Keratinocyte (primary cell): ENCODE data around the gene MAN1C1. TPM values are rescaled to one million over a fixed set of nuclear protein-coding genes. Genes with fewer than 3 reads are reported as not detected.
"Not testable (repeated sequence)": the region's sequence is repeated elsewhere in the genome, so short reads cannot be mapped to it uniquely, and the experiment has no call there.

Experiments
- DNase-seq: peaks from one replicate; pipeline ENCODE4 v3.0.0-alpha.2; 2011; ENCODE audit warnings: low read depth, missing footprints, low spot score
- FAIRE-seq: peaks from 2 replicates; lab custom pipeline; 2011; peaks lifted over from hg19 to GRCh38; lab: Jason Lieb, UNC
- H2AFZ ChIP-seq: 2 replicates; pipeline ENCODE4 v1.6.0; 2012; ENCODE audit warnings: low read length, control low read depth, inconsistent platforms; ENCODE audit not compliant: control insufficient read depth
- H3K27ac ChIP-seq: 2 replicates; pipeline ENCODE4 v1.5.1; 2011; ENCODE audit warnings: low read length; ENCODE audit not compliant: control insufficient read depth, insufficient read depth
- H3K27me3 ChIP-seq: 3 replicates; pipeline ENCODE4 v1.6.0; 2011; ENCODE audit warnings: low read length; ENCODE audit not compliant: control insufficient read depth, insufficient read depth; ENCODE audit errors: extremely low read depth
- H3K36me3 ChIP-seq, 2 experiments: 2 replicates in 1 of 2; 3 replicates in 1 of 2; pipeline ENCODE4 v1.5.1; 2011; ENCODE audit warnings: low read length in 2 of 2, mild to moderate bottlenecking in 1 of 2; ENCODE audit not compliant: control insufficient read depth in 2 of 2, insufficient read depth in 2 of 2; ENCODE audit errors: extremely low read depth in 1 of 2
- H3K4me1 ChIP-seq: 3 replicates; pipeline ENCODE4 v1.5.1; 2011; ENCODE audit warnings: low read length; ENCODE audit not compliant: control insufficient read depth, insufficient read depth; ENCODE audit errors: extremely low read depth
- H3K4me2 ChIP-seq: 3 replicates; pipeline ENCODE4 v1.6.0; 2011; ENCODE audit warnings: low read depth, low read length; ENCODE audit not compliant: control insufficient read depth, insufficient read depth; ENCODE audit errors: extremely low read depth
- H3K4me3 ChIP-seq, 3 experiments: fragments of 200-600 bp in 1 of 3; sonication (generic) in 1 of 3; 2 replicates in 2 of 3; 3 replicates in 1 of 3; pipeline ENCODE4 v1.5.1; 2011 to 2016; ENCODE audit warnings: low read length in 3 of 3, mild to moderate bottlenecking in 3 of 3, control low read depth in 2 of 3, inconsistent platforms in 1 of 3, low read depth in 1 of 3, mixed read lengths in 1 of 3, mixed run types in 1 of 3, moderate library complexity in 1 of 3; ENCODE audit not compliant: control insufficient read depth in 2 of 3, insufficient read depth in 2 of 3; ENCODE audit errors: extremely low read depth in 1 of 3
- H3K79me2 ChIP-seq: 2 replicates; pipeline ENCODE4 v1.6.0; 2012; ENCODE audit warnings: low read length; ENCODE audit not compliant: control insufficient read depth, insufficient read depth
- H3K9ac ChIP-seq: 3 replicates; pipeline ENCODE4 v1.6.0; 2011; ENCODE audit warnings: low read length; ENCODE audit not compliant: control insufficient read depth, insufficient read depth; ENCODE audit errors: extremely low read depth
- H3K9me1 ChIP-seq: 3 replicates; pipeline ENCODE4 v1.6.0; 2011; ENCODE audit warnings: low read length; ENCODE audit not compliant: control insufficient read depth, insufficient read depth; ENCODE audit errors: extremely low read depth
- H3K9me3 ChIP-seq: 2 replicates; pipeline ENCODE4 v1.5.1; 2012; ENCODE audit warnings: low read depth, low read length; ENCODE audit not compliant: control insufficient read depth
- H4K20me1 ChIP-seq: 3 replicates; pipeline ENCODE4 v1.6.0; 2011; ENCODE audit warnings: low read length; ENCODE audit not compliant: control insufficient read depth, insufficient read depth; ENCODE audit errors: extremely low read depth
- CTCF ChIP-seq, 3 experiments: IDR thresholded peaks in 1 of 3; conservative IDR thresholded peaks in 1 of 3; optimal IDR thresholded peaks in 1 of 3; 2 replicates in 2 of 3; 3 replicates in 1 of 3; pipeline versions ENCODE3 to v1.5.1; 2011; ENCODE audit warnings: low read length in 3 of 3, mild to moderate bottlenecking in 3 of 3, moderate library complexity in 2 of 3, control low read depth in 1 of 3, inconsistent platforms in 1 of 3; ENCODE audit not compliant: insufficient read depth in 2 of 3; ENCODE audit errors: extremely low read depth in 1 of 3
- EZH2 ChIP-seq: IDR thresholded peaks from one replicate; pipeline ENCODE4 v1.6.1; 2012; ENCODE audit warnings: inconsistent platforms, mild to moderate bottlenecking, low read length, moderate library complexity
- dilution Hi-C: fragments of 300-500 bp; cut with MboI; formaldehyde crosslinking; loops from one replicate; pipeline ENCODE4 v1.7.0; 2020; ENCODE audit warnings: low sequenced_read_pairs; ENCODE audit not compliant: extremely low pct_ligation_motif_present
- polyA plus RNA-seq, 5 experiments: library from polyadenylated mRNA; depleted of rRNA in 3 of 5; stranded (reverse) in 3 of 5; stranded (forward) in 1 of 5; unstranded in 1 of 5; fragments of >200 nt; gene quantifications; 1 replicate in 1 of 5; 2 replicates in 3 of 5; 3 replicates in 1 of 5; pipeline versions ENCODE4 v1.2.1 to v1.2.3, GENCODE V29; 2011 to 2012; ENCODE audit warnings: missing spikeins in 2 of 5, low read depth in 1 of 5, low replicate concordance in 1 of 5

The MAN1C1 gene
- polyA plus RNA-seq, 1 donor (not counting 4 experiments of a cell fraction or from before 2014, with no cell fraction given): 0.07 TPM

- TF ChIP-seq EZH2: no peak
- no peak for TF ChIP-seq CTCF (optimal IDR thresholded peaks at IDR 0.05 in 1 of 3, IDR thresholded peaks at IDR 0.05 in 1 of 3, conservative IDR thresholded peaks at IDR 0.05 in 1 of 3; ENCODE audit: extremely low read depth in 1 of 3, insufficient read depth in 2 of 3, low read length in 3 of 3)
- no peaks in the 10 kb centered on the region for H3K9me3 ChIP-seq
- H4K20me1 ChIP-seq: no peaks in the 10 kb centered on the region
- no peak overlapping the region for H2AFZ ChIP-seq
- FAIRE-seq: no peak
- no peaks in the 10 kb centered on the region for H3K27me3 ChIP-seq
- no peak for DNase-seq
- no peak overlapping the region for H3K27ac ChIP-seq
- no peak overlapping the region for H3K9ac ChIP-seq
- no peaks in the 10 kb centered on the region for H3K36me3 ChIP-seq
- no peak overlapping the region for H3K4me2 ChIP-seq
- no peaks in the 10 kb centered on the region for H3K79me2 ChIP-seq
- dilution Hi-C loops: no loop called here
- no peak overlapping the region for H3K4me3 ChIP-seq
- no peaks in the 10 kb centered on the region for H3K9me1 ChIP-seq
- H3K4me1 ChIP-seq: no peaks in the 10 kb centered on the region
Measured at GRCh38 chr1:25634066-25634465, 17.5 kb downstream of the MAN1C1 start.

- dilution Hi-C loops: no loop called here
Measured at GRCh38 chr1:25634896-25635295, 18.3 kb downstream of the MAN1C1 start.

GRCh38 chr1:25636141-25636540 is 19.6 kb downstream of the MAN1C1 start:
- dilution Hi-C loops, H3K4me3 ChIP-seq, H3K9me3 ChIP-seq, H3K4me2 ChIP-seq, H3K9ac ChIP-seq, H2AFZ ChIP-seq, H3K36me3 ChIP-seq, H3K27ac ChIP-seq, FAIRE-seq, H3K9me1 ChIP-seq, H3K4me1 ChIP-seq, H3K79me2 ChIP-seq, H4K20me1 ChIP-seq, DNase-seq: not testable (repeated sequence)
- H3K27me3 ChIP-seq: peaks cover 11% of the 10 kb centered on the region

More at GRCh38 chr1:25634896-25635295, 18.3 kb downstream of the MAN1C1 start:
- DNase-seq (no peak), FAIRE-seq (no peak)
- H3K79me2 ChIP-seq: no peaks in the 10 kb centered on the region
- no peak overlapping the region for H3K27ac ChIP-seq
- no peaks in the 10 kb centered on the region for H3K4me1 ChIP-seq
- no peaks in the 10 kb centered on the region for H3K9me1 ChIP-seq
- H3K4me3 ChIP-seq: no peak overlapping the region
- peaks cover 3% of the 10 kb centered on the region for H3K27me3 ChIP-seq
- H3K36me3 ChIP-seq: no peaks in the 10 kb centered on the region
- no peak for TF ChIP-seq CTCF (optimal IDR thresholded peaks at IDR 0.05 in 1 of 3, IDR thresholded peaks at IDR 0.05 in 1 of 3, conservative IDR thresholded peaks at IDR 0.05 in 1 of 3; ENCODE audit: extremely low read depth in 1 of 3, insufficient read depth in 2 of 3, low read length in 3 of 3)
- no peak for TF ChIP-seq EZH2
- no peak overlapping the region for H3K9ac ChIP-seq
- H2AFZ ChIP-seq: no peak overlapping the region
- no peak overlapping the region for H3K4me2 ChIP-seq
- no peaks in the 10 kb centered on the region for H3K9me3 ChIP-seq
- no peaks in the 10 kb centered on the region for H4K20me1 ChIP-seq
